Neural cell (in vitro differentiated cells): Measurements from ENCODE around the gene MFSD6L. TPM values are rescaled to one million over a fixed set of nuclear protein-coding genes. Genes with fewer than 3 reads are reported as not detected.

ENCODE experiments used
- H2AFZ ChIP-seq: fragments of 200-600, 300-800 bp; sonication (generic), shearing (Covaris generic); 2 replicates; pipeline ENCODE4 v1.6.0; 2014; ENCODE audit warnings: low read depth, mild to moderate bottlenecking, antibody characterized with exemption, low read length, moderate library complexity
- H3F3A ChIP-seq: fragments of 200-600 bp; shearing (Covaris generic); 2 replicates; pipeline ENCODE4 v1.6.1; 2016; ENCODE audit warnings: mild to moderate bottlenecking, moderate library complexity, mixed read lengths, antibody characterized with exemption, low read length; ENCODE audit not compliant: insufficient read depth, poor library complexity, severe bottlenecking
- H3K27ac ChIP-seq: fragments of 200-600, 300-800 bp; sonication (generic), shearing (Covaris generic); 2 replicates; pipeline ENCODE4 v1.5.1; 2014; ENCODE audit warnings: mild to moderate bottlenecking, low read length, moderate library complexity
- H3K27me3 ChIP-seq: fragments of 300-800, 200-600 bp; sonication (generic), shearing (Covaris generic); 2 replicates; pipeline ENCODE4 v1.6.0; 2014; ENCODE audit warnings: mild to moderate bottlenecking, low read depth, low read length, moderate library complexity; ENCODE audit not compliant: insufficient read depth
- H3K36me3 ChIP-seq: fragments of 300-800, 200-600 bp; sonication (generic), shearing (Covaris generic); 2 replicates; pipeline ENCODE4 v1.5.1; 2014; ENCODE audit warnings: mild to moderate bottlenecking, antibody characterized with exemption, low read length, moderate library complexity; ENCODE audit not compliant: insufficient read depth
- H3K4me2 ChIP-seq: fragments of 300-800, 200-600 bp; sonication (generic), shearing (Covaris generic); 2 replicates; pipeline ENCODE4 v1.6.0; 2014; ENCODE audit warnings: mild to moderate bottlenecking, low read length
- H3K4me3 ChIP-seq: fragments of 300-800, 200-600 bp; sonication (generic), shearing (Covaris generic); 2 replicates; pipeline ENCODE4 v1.5.1; 2014; ENCODE audit warnings: mild to moderate bottlenecking, low read length, moderate library complexity
- H3K79me2 ChIP-seq: fragments of 200-600 bp; shearing (Covaris generic); replicated peaks from 2 replicates; pipeline ENCODE4 v1.6.0; 2014; ENCODE audit warnings: mild to moderate bottlenecking, low read length, moderate library complexity; ENCODE audit not compliant: insufficient read depth
- H3K9ac ChIP-seq: fragments of 300-800, 200-600 bp; sonication (generic), shearing (Covaris generic); 2 replicates; pipeline ENCODE4 v1.6.1; 2016; ENCODE audit warnings: mild to moderate bottlenecking, low read length, mixed read lengths
- H3K9me2 ChIP-seq: fragments of 200-600 bp; shearing (Covaris generic); 2 replicates; pipeline ENCODE4 v1.6.1; 2016; ENCODE audit warnings: mild to moderate bottlenecking, low read length, mixed read lengths; ENCODE audit not compliant: insufficient read depth
- H3K9me3 ChIP-seq: fragments of 200-600, 300-800 bp; sonication (generic), shearing (Covaris generic); 2 replicates; pipeline ENCODE4 v1.6.1; 2016; ENCODE audit warnings: mild to moderate bottlenecking, mixed run types, low read length, moderate library complexity, mixed read lengths
- H4K20me1 ChIP-seq: fragments of 200-600 bp; shearing (Covaris generic); 2 replicates; pipeline ENCODE4 v1.6.1; 2016; ENCODE audit warnings: mild to moderate bottlenecking, mixed run types; ENCODE audit not compliant: insufficient read depth
- CTCF ChIP-seq: fragments of 450-650 bp; IDR thresholded peaks from 2 replicates; pipeline ENCODE4 v1.5.1; 2014; ENCODE audit warnings: antibody characterized with exemption, mild to moderate bottlenecking, moderate library complexity; ENCODE audit not compliant: poor library complexity, severe bottlenecking
- EP300 ChIP-seq: fragments of 450-650 bp; conservative IDR thresholded peaks from 2 replicates; pipeline ENCODE4 v1.6.1; 2014; ENCODE audit warnings: antibody characterized with exemption, mild to moderate bottlenecking, moderate library complexity; ENCODE audit not compliant: poor library complexity, severe bottlenecking
- EZH2 ChIP-seq: fragments of 200-600, 300-800 bp; shearing (Covaris generic), sonication (generic); IDR thresholded peaks from 2 replicates; pipeline ENCODE4 v1.6.1; 2014; ENCODE audit warnings: antibody characterized with exemption, low read length, borderline replicate concordance, mild to moderate bottlenecking; ENCODE audit not compliant: insufficient read depth, poor library complexity, severe bottlenecking
- POLR2AphosphoS5 ChIP-seq: IDR thresholded peaks from 2 replicates; pipeline ENCODE4 v1.6.1; 2012
- RAD21 ChIP-seq: fragments of 450-650 bp; conservative IDR thresholded peaks from 2 replicates; pipeline ENCODE4 v1.6.1; 2014; ENCODE audit warnings: antibody characterized with exemption, mild to moderate bottlenecking, moderate library complexity
- REST ChIP-seq: IDR thresholded peaks from 2 replicates; pipeline ENCODE4 v1.6.1; 2012; ENCODE audit warnings: borderline replicate concordance
- TAF1 ChIP-seq: IDR thresholded peaks from 2 replicates; pipeline ENCODE4 v1.6.1; 2012; ENCODE audit warnings: low read depth
- polyA plus RNA-seq: library from polyadenylated mRNA; depleted of rRNA; stranded (reverse); fragments of >200 nt; gene quantifications from 2 replicates; pipeline ENCODE4 v1.2.3, GENCODE V29; 2014

The MFSD6L gene
- polyA plus RNA-seq, 1 donor from 2014 or later, result not detected

GRCh38 chr17:8789743-8790142 is 9.4 kb downstream of the MFSD6L start:
- H3K9ac ChIP-seq, result no peak overlapping the region
- no peaks in the 10 kb centered on the region for H3K27me3 ChIP-seq
- no peak overlapping the region for H2AFZ ChIP-seq
- no peaks in the 10 kb centered on the region for H3K9me2 ChIP-seq
- TF ChIP-seq POLR2AphosphoS5, result no peak
- no peak for TF ChIP-seq REST
- TF ChIP-seq EP300, result no peak
- no peak for TF ChIP-seq EZH2
- TF ChIP-seq CTCF, result no peak
- no peak for TF ChIP-seq RAD21
- no peaks in the 10 kb centered on the region for H3F3A ChIP-seq
- H3K36me3 ChIP-seq, result no peaks in the 10 kb centered on the region
- no peak overlapping the region for H3K4me2 ChIP-seq
- H3K27ac ChIP-seq, result no peak overlapping the region
- peaks cover 6% of the 10 kb centered on the region for H3K9me3 ChIP-seq
- H3K4me3 ChIP-seq, result no peak overlapping the region
- H3K79me2 ChIP-seq, result no peaks in the 10 kb centered on the region
- no peaks in the 10 kb centered on the region for H4K20me1 ChIP-seq

GRCh38 chr17:8788998-8789397 is 10.2 kb downstream of the MFSD6L start:
- Histone ChIP-seq H3K79me2 (no peaks in the 10 kb centered on the region), H3K9me2 (no peaks in the 10 kb centered on the region), H3K27me3 (no peaks in the 10 kb centered on the region), H3K27ac (no peak overlapping the region), H3K4me2 (no peak overlapping the region), H4K20me1 (no peaks in the 10 kb centered on the region), H3K4me3 (no peak overlapping the region), H2AFZ (no peak overlapping the region), H3K36me3 (no peaks in the 10 kb centered on the region), H3K9me3 (peaks cover 6% of the 10 kb centered on the region), H3K9ac (no peak overlapping the region), H3F3A (no peaks in the 10 kb centered on the region)
- no peak for TF ChIP-seq REST
- TF ChIP-seq RAD21, result no peak
- no peak for TF ChIP-seq TAF1
